HepG2 (cell line): Measurements from ENCODE around the gene MEAK7. TPM values are rescaled to one million over a fixed set of nuclear protein-coding genes. Genes with fewer than 3 reads are reported as not detected.

ENCODE experiments used
- BRCA1 ChIP-seq: sonication (generic); formaldehyde crosslinking; IDR thresholded peaks from 2 replicates; pipeline ENCODE4 v1.4.0; 2020; ENCODE audit warnings: missing genetic modification reagents
- BRD4 ChIP-seq: sonication (generic); formaldehyde crosslinking; IDR thresholded peaks from 2 replicates; pipeline ENCODE4 v1.4.0; 2020; ENCODE audit warnings: missing genetic modification reagents
- E2F2 ChIP-seq: sonication (generic); formaldehyde crosslinking; IDR thresholded peaks from 2 replicates; pipeline ENCODE4 v1.4.0; 2020; ENCODE audit warnings: missing genetic modification reagents, borderline replicate concordance
- FOXM1 ChIP-seq: sonication (generic); formaldehyde crosslinking; IDR thresholded peaks from 2 replicates; pipeline ENCODE4 v1.5.0; 2020; ENCODE audit warnings: missing genetic modification reagents
- GATAD2A ChIP-seq: IDR thresholded peaks from 2 replicates; pipeline ENCODE4 v1.6.1; 2016
- ISX ChIP-seq: sonication (generic); formaldehyde crosslinking; conservative IDR thresholded peaks from 2 replicates; pipeline ENCODE4 v1.5.0; 2020; ENCODE audit warnings: missing genetic modification reagents
- JDP2 ChIP-seq: sonication (generic); formaldehyde crosslinking; IDR thresholded peaks from 2 replicates; pipeline ENCODE4 v1.8.1; 2022; ENCODE audit warnings: missing genetic modification reagents, borderline replicate concordance
- JUNB ChIP-seq: sonication (generic); formaldehyde crosslinking; IDR thresholded peaks from 2 replicates; pipeline ENCODE4 v1.8.0; 2022; ENCODE audit warnings: missing genetic modification reagents, mild to moderate bottlenecking, borderline replicate concordance
- MIER2 ChIP-seq: IDR thresholded peaks from 2 replicates; pipeline ENCODE4 v1.6.1; 2016; ENCODE audit warnings: missing biosample characterization, missing genetic modification reagents
- NR3C1 ChIP-seq: sonication (generic); formaldehyde crosslinking; IDR thresholded peaks from 2 replicates; pipeline ENCODE4 v1.4.0; 2020; ENCODE audit warnings: missing genetic modification reagents
- PBX3 ChIP-seq: sonication (generic); formaldehyde crosslinking; IDR thresholded peaks from 2 replicates; pipeline ENCODE4 v1.8.1; 2023; ENCODE audit warnings: missing genetic modification reagents, inconsistent platforms, borderline replicate concordance
- POLR2A ChIP-seq, 2 experiments: IDR thresholded peaks; 2 replicates each; pipeline ENCODE4 v1.6.1; 2011; ENCODE audit warnings: low read depth in 2 of 2, low read length in 2 of 2, mild to moderate bottlenecking in 1 of 2, moderate library complexity in 1 of 2; ENCODE audit not compliant: insufficient read depth in 1 of 2
- RAD21 ChIP-seq: fragments of 450-650 bp; formaldehyde crosslinking; IDR thresholded peaks from 2 replicates; pipeline ENCODE4 v1.5.0; 2020; ENCODE audit warnings: mild to moderate bottlenecking
- SIN3B ChIP-seq: fragments of 150-350 bp; IDR thresholded peaks from 2 replicates; pipeline ENCODE4 v1.6.1; 2014; ENCODE audit warnings: low read length
- SNAI1 ChIP-seq: sonication (generic); formaldehyde crosslinking; IDR thresholded peaks from 2 replicates; pipeline ENCODE4 v1.5.0; 2020; ENCODE audit warnings: mild to moderate bottlenecking, missing genetic modification reagents, borderline replicate concordance
- TARDBP ChIP-seq: sonication (generic); formaldehyde crosslinking; IDR thresholded peaks from 2 replicates; pipeline ENCODE4 v1.8.0; 2022; ENCODE audit warnings: mild to moderate bottlenecking, missing genetic modification reagents
- ZFP90 ChIP-seq: sonication (generic); formaldehyde crosslinking; IDR thresholded peaks from 2 replicates; pipeline ENCODE4 v1.8.0; 2022; ENCODE audit warnings: missing genetic modification reagents, mild to moderate bottlenecking, inconsistent platforms, borderline replicate concordance
- ZNF101 ChIP-seq: sonication (generic); formaldehyde crosslinking; IDR thresholded peaks from 2 replicates; pipeline ENCODE4 v1.4.0; 2020; ENCODE audit warnings: mild to moderate bottlenecking, low read depth, missing genetic modification reagents, borderline replicate concordance
- ZNF275 ChIP-seq: sonication (generic); formaldehyde crosslinking; IDR thresholded peaks from 2 replicates; pipeline ENCODE4 v1.8.0; 2022; ENCODE audit warnings: missing genetic modification reagents, mild to moderate bottlenecking, inconsistent platforms, borderline replicate concordance
- ZNF292 ChIP-seq: sonication (generic); formaldehyde crosslinking; IDR thresholded peaks from 2 replicates; pipeline ENCODE4 v1.8.1; 2022; ENCODE audit warnings: mild to moderate bottlenecking, low read depth, missing genetic modification reagents, borderline replicate concordance
- ZNF446 ChIP-seq: sonication (generic); formaldehyde crosslinking; IDR thresholded peaks from 2 replicates; pipeline ENCODE4 v1.5.0; 2020; ENCODE audit warnings: mild to moderate bottlenecking, missing genetic modification reagents
- ZNF576 ChIP-seq: sonication (generic); formaldehyde crosslinking; IDR thresholded peaks from 2 replicates; pipeline ENCODE4 v1.4.0; 2020; ENCODE audit warnings: mild to moderate bottlenecking, missing genetic modification reagents
- ZNF639 ChIP-seq: conservative IDR thresholded peaks from 2 replicates; pipeline ENCODE4 v1.6.1; 2018; ENCODE audit warnings: missing genetic modification reagents
- ZNF780A ChIP-seq: sonication (generic); formaldehyde crosslinking; IDR thresholded peaks from 2 replicates; pipeline ENCODE4 v1.8.0; 2022; ENCODE audit warnings: mild to moderate bottlenecking, missing genetic modification reagents, moderate library complexity
- ZNF792 ChIP-seq: IDR thresholded peaks from 2 replicates; pipeline ENCODE4 v1.6.1; 2016
- polyA plus RNA-seq, 8 experiments: library from polyadenylated mRNA; depleted of rRNA in 3 of 8; stranded (reverse) in 7 of 8; unstranded in 1 of 8; fragments of >200 nt; fragmentation: Illumina TruSeq in 4 of 8; extraction: Trizol in 4 of 8; gene quantifications; 2 replicates each; pipeline versions ENCODE4 v1.2.1 to v1.2.3, GENCODE V29; 2011 to 2016; ENCODE audit warnings: low read depth in 4 of 8, missing spikeins in 1 of 8, mixed read lengths in 1 of 8; ENCODE audit not compliant: insufficient read depth in 1 of 8
- total RNA-seq, 5 experiments: library from RNA; depleted of rRNA; stranded (reverse); fragments of >200 nt; fragmentation: Illumina TruSeq; extraction: Trizol; gene quantifications; 2 replicates each; pipeline ENCODE4 v1.2.3, GENCODE V29; 2016; ENCODE audit warnings: low read depth in 1 of 5

The MEAK7 gene
- total and polyA plus RNA-seq, 2 of the 13 experiments (the other 11 are each of a cell fraction or from before 2014, with no cell fraction given) = 11.8 to 14.7 TPM

GRCh38 chr16:84504420-84505248 is at the start of gene MEAK7 (continued):
- TF ChIP-seq NR3C1 (CRISPR knock-in tag) = no peak
- peak; percentile 65 for TF ChIP-seq TARDBP (CRISPR knock-in tag)
- no peak for TF ChIP-seq JDP2 (CRISPR knock-in tag)
- 0 out of 2 replicates have a peak, but pooled peaks have one; percentile 31 for TF ChIP-seq ZNF446 (CRISPR knock-in tag)
- TF ChIP-seq POLR2A (IDR thresholded peaks at IDR 0.05; ENCODE audit: insufficient read depth in 1 of 2, low read depth in 2 of 2, low read length in 2 of 2) = peak; percentile 76 to 83
- no peak for TF ChIP-seq ZNF639
- TF ChIP-seq ZFP90 = peak; percentile 93
- peak; percentile 58; the same call in 1 of the 2 replicates for TF ChIP-seq BRD4 (CRISPR knock-in tag)
- peak; percentile 18; the same call in 1 of the 2 replicates for TF ChIP-seq ZNF792 (CRISPR knock-in tag)
- TF ChIP-seq JUNB (CRISPR knock-in tag) = no peak
- no peak for TF ChIP-seq ZNF780A
- TF ChIP-seq SNAI1 (CRISPR knock-in tag) = 0 out of 2 replicates have a peak, but pooled peaks have one; percentile 81
- TF ChIP-seq GATAD2A (CRISPR knock-in tag) = no peak
- no peak for TF ChIP-seq ZNF576
- no peak for TF ChIP-seq ZNF101 (CRISPR knock-in tag)
- TF ChIP-seq ISX (CRISPR knock-in tag) = no peak
- TF ChIP-seq PBX3 = peak; percentile 98; the same call in 1 of the 2 replicates
- TF ChIP-seq E2F2 (CRISPR knock-in tag) = no peak
- no peak for TF ChIP-seq ZNF275 (CRISPR knock-in tag)
- no peak; the same call in 1 of the 2 replicates for TF ChIP-seq RAD21 (CRISPR knock-in tag)
- TF ChIP-seq FOXM1 (CRISPR knock-in tag) = no peak
- TF ChIP-seq BRCA1 (CRISPR knock-in tag) = peak; percentile 36; the same call in 1 of the 2 replicates
- no peak for TF ChIP-seq MIER2
- no peak for TF ChIP-seq SIN3B
- peak; percentile 62; the same call in 1 of the 2 replicates for TF ChIP-seq ZNF292 (CRISPR knock-in tag)
